Left lung (tissue), 10 donors: Measurements from ENCODE around the gene ARHGEF17. TPM values are rescaled to one million over a fixed set of nuclear protein-coding genes. Genes with fewer than 3 reads are reported as not detected.

ENCODE experiments used
- ATAC-seq: fragments of 200-7000 bp; cut with Tn5 transposase; one replicate; pipeline ENCODE4 v1.9.1; 2020; ENCODE audit warnings: moderate library complexity
- DNase-seq, 4 donors: peaks; one replicate each; pipeline ENCODE4 v3.0.0-alpha.2; 2013 to 2020
- H3K27ac ChIP-seq, 2 donors: fragments of 200-600 bp; sonication (generic) in 1 of 2; one replicate each; pipeline versions ENCODE4 v1.5.0 to v1.8.0; 2020 to 2021
- H3K27me3 ChIP-seq, 2 donors: fragments of 200-600 bp; sonication (generic) in 1 of 2; one replicate each; pipeline versions ENCODE4 v1.5.0 to v1.8.0; 2020 to 2021
- H3K36me3 ChIP-seq, 2 donors: fragments of 200-600 bp; sonication (generic) in 1 of 2; one replicate each; pipeline versions ENCODE4 v1.5.0 to v1.8.0; 2020 to 2021
- H3K4me1 ChIP-seq, 2 donors: fragments of 200-600 bp; one replicate each; pipeline ENCODE4 v1.8.0; 2021
- H3K4me3 ChIP-seq, 2 donors: fragments of 200-600 bp; sonication (generic) in 1 of 2; one replicate each; pipeline versions ENCODE4 v1.5.0 to v1.8.0; 2020 to 2021; ENCODE audit warnings: mild to moderate bottlenecking in 1 of 2
- H3K9me3 ChIP-seq, 2 donors: fragments of 200-600 bp; sonication (generic) in 1 of 2; one replicate each; pipeline versions ENCODE4 v1.5.0 to v1.8.0; 2020 to 2021
- intact Hi-C, 2 donors: fragments of 100-400 bp; cut with DNase I; formaldehyde crosslinking; loops; one replicate each; pipeline versions ENCODE4 v1.11.2 to v1.14.2; 2022
- polyA plus RNA-seq, 6 donors: library from polyadenylated mRNA; unstranded; fragments of 120-200 nt; gene quantifications; one replicate each; pipeline ENCODE4 v1.2.1, GENCODE V29; 2013; ENCODE audit not compliant: insufficient read length in 6 of 6
- total RNA-seq, 2 donors: library from RNA; stranded (reverse); fragmentation: NEBNext Ultra II Directional; extraction: Animal tissue kit (Norgen Biotek cat#: 25700); gene quantifications; one replicate each; pipeline ENCODE4 v1.2.1, GENCODE V29; 2021
- TF ChIP-seq, protein P1 (sequence below), 2 donors: fragments of 200-600 bp; sonication (generic) in 1 of 2; IDR thresholded peaks; one replicate each; pipeline versions ENCODE4 v1.5.0 to v1.8.0; 2021; ENCODE audit warnings: antibody characterized with exemption in 2 of 2
- donor health status: DM: no; HTN: yes; CAD: no.
- donor health status: DM: no; HTN: no; CAD: no.

The ARHGEF17 gene
- total and polyA plus RNA-seq, 8 donors: 56.3 to 95.8 (median 82.8) TPM

DNA sequence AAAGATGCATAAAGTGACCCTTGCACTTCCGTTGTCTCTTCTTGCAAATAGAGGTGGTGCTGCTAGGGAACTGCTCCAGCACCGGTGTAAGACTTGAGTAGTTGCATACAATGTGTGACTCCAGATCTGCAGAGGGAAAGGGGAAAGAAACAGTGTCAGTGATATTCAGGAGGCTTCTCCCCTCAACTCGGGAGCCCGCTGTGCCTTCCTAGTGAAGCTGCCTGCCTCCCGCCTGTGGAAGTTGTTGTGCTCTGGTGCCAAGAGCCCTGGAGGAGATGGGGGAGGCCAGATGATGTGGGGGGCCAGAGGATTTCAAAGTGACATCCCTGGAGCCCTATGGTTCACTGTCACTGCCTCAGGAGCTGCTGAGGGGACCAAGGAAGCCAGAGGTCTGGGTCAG lies 98.5 kb downstream of the ARHGEF17 start:
- Histone ChIP-seq H3K27ac (no peak overlapping the region), H3K27me3 (no peaks in the 10 kb centered on the region), H3K36me3 (peaks cover 0 to 77% of the 10 kb centered on the region in 2 donors), H3K9me3 (no peaks in the 10 kb centered on the region), H3K4me1 (peaks cover 0 to 29% of the 10 kb centered on the region in 2 donors), H3K4me3 (no peak overlapping the region)
- TF ChIP-seq, protein P1, sequence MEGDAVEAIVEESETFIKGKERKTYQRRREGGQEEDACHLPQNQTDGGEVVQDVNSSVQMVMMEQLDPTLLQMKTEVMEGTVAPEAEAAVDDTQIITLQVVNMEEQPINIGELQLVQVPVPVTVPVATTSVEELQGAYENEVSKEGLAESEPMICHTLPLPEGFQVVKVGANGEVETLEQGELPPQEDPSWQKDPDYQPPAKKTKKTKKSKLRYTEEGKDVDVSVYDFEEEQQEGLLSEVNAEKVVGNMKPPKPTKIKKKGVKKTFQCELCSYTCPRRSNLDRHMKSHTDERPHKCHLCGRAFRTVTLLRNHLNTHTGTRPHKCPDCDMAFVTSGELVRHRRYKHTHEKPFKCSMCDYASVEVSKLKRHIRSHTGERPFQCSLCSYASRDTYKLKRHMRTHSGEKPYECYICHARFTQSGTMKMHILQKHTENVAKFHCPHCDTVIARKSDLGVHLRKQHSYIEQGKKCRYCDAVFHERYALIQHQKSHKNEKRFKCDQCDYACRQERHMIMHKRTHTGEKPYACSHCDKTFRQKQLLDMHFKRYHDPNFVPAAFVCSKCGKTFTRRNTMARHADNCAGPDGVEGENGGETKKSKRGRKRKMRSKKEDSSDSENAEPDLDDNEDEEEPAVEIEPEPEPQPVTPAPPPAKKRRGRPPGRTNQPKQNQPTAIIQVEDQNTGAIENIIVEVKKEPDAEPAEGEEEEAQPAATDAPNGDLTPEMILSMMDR (IDR thresholded peaks at IDR 0.05): no peak
- intact Hi-C loops: no loop called here
- ATAC-seq (no peak), DNase-seq (no peak)

DNA sequence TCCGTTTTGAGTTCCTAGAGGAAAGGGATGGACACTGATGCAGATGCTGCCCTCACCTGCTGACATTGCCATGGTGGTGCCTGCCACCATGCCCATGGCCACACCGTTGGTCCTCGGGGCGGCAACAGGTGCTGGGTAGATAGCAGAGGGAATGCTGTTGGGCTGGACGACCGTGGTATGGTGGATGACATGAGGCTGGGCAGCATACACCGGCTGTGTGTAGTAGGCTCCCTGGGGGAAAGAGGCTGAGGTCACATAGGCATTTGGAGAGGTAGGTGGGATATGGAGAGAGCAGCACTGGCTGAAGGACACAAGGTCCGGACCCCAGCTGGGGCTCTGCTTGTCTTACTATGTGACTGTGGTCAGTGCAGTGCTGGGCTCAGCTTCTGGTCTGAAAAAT lies 101.4 kb downstream of the ARHGEF17 start:
- Histone ChIP-seq H3K9me3 (no peaks in the 10 kb centered on the region), H3K4me3 (no peak overlapping the region), H3K36me3 (peaks cover 0 to 77% of the 10 kb centered on the region in 2 donors), H3K27me3 (no peaks in the 10 kb centered on the region), H3K27ac (no peak overlapping the region), H3K4me1 (peaks cover 4 to 38% of the 10 kb centered on the region in 2 donors)
- intact Hi-C loops: no loop called here
- no peak for ATAC-seq
- TF ChIP-seq, protein P1 (IDR thresholded peaks at IDR 0.05): no peak
- DNase-seq: no peak

DNA sequence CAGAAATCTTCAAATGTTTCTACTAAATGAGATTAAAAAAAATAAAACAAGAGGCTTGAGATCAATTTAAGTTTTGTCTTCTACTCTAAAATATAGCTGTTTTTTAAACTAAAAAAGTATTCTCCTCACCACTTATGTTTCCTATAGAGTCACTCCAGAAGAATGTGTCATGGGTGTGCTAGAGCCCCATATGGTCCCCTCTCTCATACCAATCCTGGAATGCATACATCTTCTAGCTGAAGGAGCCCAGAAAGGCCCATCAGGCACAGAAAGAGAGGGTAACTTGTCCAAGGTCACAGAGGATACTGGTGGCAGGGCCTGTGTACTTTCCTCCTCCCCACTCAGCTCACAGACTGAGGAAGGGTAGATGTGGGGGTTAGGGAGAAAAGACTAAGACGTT lies 102.6 kb downstream of the ARHGEF17 start:
- Histone ChIP-seq H3K36me3 (peaks cover 0 to 66% of the 10 kb centered on the region in 2 donors), H3K4me1 (peaks cover 12 to 34% of the 10 kb centered on the region in 2 donors), H3K9me3 (no peaks in the 10 kb centered on the region), H3K27ac (no peak overlapping the region), H3K4me3 (no peak overlapping the region), H3K27me3 (no peaks in the 10 kb centered on the region)
- TF ChIP-seq, protein P1 (IDR thresholded peaks at IDR 0.05): no peak
- no peak for ATAC-seq
- no peak for DNase-seq
- intact Hi-C loops: no loop called here

DNA sequence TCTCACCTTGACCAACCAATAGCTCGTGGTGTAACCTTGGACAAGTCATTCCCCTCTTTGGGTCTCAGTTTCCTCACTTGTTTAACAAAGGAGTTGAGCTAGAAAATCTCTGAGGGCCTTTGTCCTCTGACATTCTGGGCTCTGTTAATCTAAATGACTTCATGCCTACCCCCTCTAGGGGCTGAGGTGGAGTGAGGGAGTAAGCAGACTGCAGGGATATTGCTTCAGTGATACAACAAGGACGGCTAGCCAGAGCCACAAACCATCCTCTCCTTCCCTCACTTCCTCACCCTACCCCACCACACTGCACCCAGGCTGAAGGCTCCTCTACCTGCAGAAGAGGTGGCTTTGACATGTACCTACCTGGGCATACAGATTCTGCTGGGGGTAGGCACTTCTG lies 103.0 kb downstream of the ARHGEF17 start:
- no peaks in the 10 kb centered on the region for H3K27me3 ChIP-seq
- TF ChIP-seq, protein P1 (IDR thresholded peaks at IDR 0.05): no peak
- DNase-seq: no peak
- peaks cover 0 to 62% of the 10 kb centered on the region in 2 donors for H3K36me3 ChIP-seq
- no peaks in the 10 kb centered on the region for H3K9me3 ChIP-seq
- H3K27ac ChIP-seq: no peak overlapping the region
- H3K4me3 ChIP-seq: no peak overlapping the region
- ATAC-seq: no peak
- intact Hi-C loops: no loop called here
- H3K4me1 ChIP-seq: peaks cover 12 to 31% of the 10 kb centered on the region in 2 donors

DNA sequence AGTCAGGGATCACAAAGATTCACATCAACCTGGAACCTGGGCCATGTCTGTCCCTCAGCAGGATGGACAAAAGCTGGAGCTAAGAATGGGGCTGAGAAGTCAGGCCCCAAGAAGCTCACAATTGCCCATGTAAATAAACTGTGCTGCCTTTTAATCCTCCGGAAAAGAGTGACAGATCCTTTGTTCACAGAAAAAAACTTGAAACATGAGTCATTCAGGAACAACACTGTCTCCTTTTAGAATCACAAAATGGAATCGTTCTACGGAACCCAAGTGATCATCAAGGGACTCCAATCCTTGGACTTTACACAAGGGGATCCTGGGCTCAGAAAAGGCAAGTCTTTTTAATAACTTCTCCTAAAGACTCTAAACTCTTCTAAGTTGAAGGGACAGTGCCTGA lies 104.2 kb downstream of the ARHGEF17 start:
- no peak overlapping the region for H3K4me3 ChIP-seq
- H3K27me3 ChIP-seq: no peaks in the 10 kb centered on the region
- peaks cover 12 to 39% of the 10 kb centered on the region in 2 donors for H3K4me1 ChIP-seq
- DNase-seq: no peak
- intact Hi-C loops: no loop called here
- no peaks in the 10 kb centered on the region for H3K9me3 ChIP-seq
- H3K27ac ChIP-seq: peak overlapping the region in 1 of 2 donors; percentile 3
- peaks cover 0 to 50% of the 10 kb centered on the region in 2 donors for H3K36me3 ChIP-seq
- no peak for ATAC-seq
- TF ChIP-seq, protein P1 (IDR thresholded peaks at IDR 0.05): no peak
